HG03342 (cell line): ENCODE measurements around the gene PSME3IP1.
"Not testable (repeated sequence)": the region's sequence is repeated elsewhere in the genome, so short reads cannot be mapped to it uniquely, and the experiment has no call there.

Experiments
- ATAC-seq: cut with Tn5 transposase; IDR thresholded peaks from one replicate; pipeline ENCODE4 v1.9.1; 2021; ENCODE audit warnings: mild to moderate bottlenecking, moderate library complexity; ENCODE audit not compliant: unreplicated experiment

The PSME3IP1 gene

GRCh38 chr16:57125969-57126368 is 59.9 kb downstream of the PSME3IP1 start:
- ATAC-seq = no peak

DNA sequence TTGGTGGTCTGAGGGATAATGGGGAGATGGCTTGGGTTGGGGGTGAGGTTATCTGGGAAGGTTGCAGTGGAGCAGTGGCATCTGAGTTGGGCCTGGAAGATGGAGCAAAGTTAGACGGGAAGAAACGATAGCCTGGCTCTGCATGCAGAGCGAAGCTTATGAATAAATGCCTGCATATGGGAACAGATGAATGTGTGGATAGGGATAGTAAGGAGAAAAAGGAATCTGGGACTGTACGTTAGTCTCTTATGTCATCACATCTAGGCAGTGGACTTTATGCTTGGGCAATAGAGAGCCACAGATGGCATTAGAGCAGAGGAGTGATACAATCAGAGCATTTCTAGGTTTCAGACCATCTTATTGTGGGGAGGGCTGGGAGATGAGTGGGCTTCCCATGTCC is 60.5 kb downstream of the PSME3IP1 start:
- no peak for ATAC-seq

DNA sequence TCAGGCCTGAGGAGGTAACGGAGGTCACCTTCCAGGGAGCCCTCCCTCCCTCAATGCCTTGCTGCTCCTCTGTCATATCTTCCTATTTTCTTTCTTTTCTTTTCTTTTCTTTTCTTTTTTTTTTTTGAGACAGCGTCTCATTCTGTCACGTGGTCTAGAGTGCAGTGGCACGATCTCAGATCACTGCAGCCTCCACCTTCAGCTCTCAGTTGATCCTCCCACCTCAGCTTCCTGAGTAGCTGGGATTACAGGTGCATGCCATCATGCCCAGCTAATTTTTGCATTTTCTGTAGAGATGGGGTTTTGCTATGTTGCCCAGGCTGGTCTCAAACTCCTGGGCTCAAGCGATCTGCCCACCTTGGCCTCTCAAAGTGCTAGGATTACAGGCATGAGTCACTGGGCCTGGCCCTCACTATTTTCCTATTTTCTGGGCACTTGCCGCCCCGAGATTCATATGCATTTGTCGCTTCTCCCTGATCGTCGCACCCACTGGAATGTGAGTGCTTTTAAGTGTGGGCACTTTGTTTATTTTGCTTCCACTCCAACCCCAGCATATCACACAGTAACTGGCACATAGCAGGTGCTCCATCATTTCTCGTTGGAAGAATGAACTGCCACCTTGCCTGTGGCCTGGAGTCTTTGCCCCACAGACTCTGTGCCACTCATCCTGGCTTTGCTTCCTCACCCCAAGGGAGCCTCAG is 61.7 kb downstream of the PSME3IP1 start:
- no peak for ATAC-seq

DNA sequence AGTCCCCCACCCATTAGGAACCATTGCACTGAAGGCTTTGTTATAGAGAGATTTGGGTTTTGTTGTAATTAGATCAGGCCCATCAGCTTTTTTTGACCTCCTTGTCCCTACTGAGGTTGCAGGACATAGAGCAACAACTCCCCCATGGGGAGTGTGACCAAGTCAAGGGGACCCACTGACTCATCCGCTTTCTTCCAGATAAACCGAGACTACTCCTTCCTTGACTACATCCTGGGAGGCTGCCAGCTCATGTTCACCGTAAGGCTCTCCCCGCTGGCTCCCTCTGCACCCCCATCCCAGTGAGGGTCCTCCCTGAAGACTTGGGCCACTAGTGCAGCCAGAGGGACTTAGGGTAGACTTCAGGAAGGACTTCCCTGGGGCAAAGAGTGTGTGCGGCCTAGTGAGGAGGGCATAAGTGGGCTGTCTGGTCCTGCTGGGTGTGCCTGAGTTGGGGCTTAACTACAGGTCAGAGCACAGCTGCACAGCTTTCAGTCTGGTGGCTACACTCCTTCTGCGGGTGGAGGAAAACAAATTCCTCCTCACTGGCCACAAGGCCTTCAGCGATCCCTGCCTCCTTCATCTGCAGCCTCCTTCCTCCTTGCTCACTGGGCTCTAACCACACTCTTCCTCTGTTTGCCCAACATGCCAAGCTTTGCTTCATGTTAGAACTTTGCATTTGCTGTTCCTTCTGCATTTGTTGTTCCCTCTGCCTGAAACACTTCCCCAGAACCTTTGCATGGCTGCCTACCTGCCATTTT is 62.4 kb downstream of the PSME3IP1 start:
- ATAC-seq = no peak

DNA sequence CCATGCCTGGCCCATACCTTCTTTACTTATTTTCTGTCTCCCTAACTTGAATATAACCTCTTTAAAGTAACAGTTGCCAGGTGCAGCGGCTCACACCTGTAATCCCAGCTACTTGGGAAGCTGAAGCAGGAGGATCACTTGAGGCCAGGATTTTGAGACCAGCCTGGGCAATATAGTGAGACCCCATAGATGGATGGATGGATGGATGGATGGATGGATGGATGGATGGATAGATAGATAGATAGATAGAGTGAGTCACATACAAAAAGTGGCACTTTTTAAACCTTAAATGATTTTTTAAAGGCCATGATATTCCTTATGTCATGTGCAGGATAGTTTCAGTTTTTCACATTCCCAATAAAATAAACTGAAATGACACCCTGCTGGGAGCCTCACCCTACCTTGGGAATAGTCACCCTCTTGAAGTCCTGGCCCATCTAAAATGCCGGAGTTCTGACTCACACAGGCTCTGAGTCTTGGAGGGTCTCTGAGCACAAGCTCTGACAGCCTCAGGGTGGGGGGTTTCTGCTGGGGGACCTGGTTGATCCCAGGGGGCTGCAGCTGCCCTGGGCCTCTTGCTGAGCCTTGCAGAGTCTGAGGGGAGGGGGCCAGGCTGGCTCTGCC is 67.3 kb downstream of the PSME3IP1 start:
- ATAC-seq = no peak

GRCh38 chr16:57115514-57116182 is 70.2 kb downstream of the PSME3IP1 start:
- no peak for ATAC-seq

DNA sequence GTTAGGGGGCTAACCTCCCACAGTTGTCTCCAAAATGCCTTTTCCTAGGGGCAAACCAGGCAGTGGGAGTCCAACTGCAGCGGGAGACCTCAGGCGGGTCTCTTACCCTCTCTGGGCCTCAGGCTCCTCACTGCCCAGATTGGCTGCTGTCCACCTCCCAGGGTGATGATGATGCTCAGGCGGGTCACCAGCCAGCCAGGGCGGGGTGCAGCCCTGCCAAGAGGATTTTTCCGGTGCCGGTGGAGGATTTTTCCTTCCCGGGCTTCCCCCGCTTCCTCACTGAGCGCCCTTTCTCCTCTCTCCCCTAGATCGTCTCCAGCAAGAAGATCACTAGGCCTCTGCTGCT is 70.7 kb downstream of the PSME3IP1 start:
- ATAC-seq = no peak

DNA sequence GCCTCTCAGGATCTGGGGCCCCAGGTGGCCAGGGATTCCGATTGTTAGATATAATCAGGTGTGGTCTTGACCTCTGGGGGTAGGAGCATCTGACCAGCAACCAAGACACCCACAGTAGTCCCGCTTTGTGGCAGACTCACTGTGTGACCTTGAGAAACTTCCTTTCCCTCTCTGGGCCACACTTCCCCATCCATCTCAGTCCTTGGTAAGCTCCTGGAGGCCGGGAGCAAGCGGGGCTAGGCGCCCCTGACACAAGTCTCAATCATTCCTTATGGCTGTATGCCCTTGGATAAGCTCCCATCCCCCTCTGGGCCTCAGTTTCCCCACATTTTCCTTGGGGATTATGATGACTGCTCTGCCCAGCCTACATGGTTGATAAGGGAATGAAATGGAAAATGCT is 72.2 kb downstream of the PSME3IP1 start:
- no peak for ATAC-seq

DNA sequence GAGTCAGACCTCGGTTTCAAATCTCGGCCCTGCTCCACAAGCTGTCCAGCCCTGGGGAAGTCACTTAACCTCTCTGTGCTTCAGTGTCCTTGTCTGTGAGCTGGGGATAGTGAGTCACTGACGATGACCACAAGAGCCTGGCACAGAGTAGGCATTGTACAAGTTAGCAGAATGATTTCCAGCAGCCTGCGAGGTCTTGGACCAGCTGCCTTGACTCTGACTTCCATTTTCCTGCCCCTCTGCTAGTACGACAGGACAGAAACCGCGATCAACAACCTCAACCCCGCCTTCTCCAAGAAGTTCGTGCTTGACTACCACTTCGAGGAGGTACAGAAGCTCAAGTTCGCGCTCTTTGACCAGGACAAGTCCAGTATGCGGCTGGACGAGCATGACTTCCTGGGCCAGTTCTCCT is 72.8 kb downstream of the PSME3IP1 start:
- no peak for ATAC-seq

DNA sequence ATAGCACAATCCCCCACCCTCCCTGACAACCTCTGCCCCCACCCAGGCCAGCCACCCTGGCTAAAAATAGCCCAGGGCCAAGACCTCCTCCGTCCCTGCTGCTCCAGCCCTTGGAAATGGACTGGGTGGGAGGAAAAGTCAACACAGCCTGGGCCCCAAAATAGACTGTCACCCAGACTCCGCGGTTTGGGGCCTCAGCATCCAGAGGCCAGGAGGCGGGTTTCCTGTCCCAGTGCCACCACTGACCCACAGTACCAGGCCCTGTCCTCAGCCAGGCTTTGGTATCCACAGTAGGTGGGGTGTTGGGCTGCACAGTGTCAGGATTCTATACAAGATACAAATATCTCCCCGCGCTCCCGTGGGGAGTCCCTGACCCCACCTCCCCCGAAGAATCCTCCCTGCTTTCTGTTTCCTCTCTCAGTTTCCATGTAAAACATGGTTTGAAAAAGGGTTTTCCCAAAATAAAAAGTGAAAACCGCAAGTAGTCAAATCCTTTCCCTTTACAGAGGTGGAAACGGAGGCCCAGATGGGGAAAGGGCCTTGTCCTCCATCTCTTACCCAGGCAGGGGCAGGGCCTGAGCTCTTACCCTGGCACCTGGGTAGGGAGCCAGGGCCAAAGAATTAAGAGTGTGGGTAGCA is 73.3 kb downstream of the PSME3IP1 start:
- no peak for ATAC-seq

- ATAC-seq = no peak
Observed at GRCh38 chr16:57111420-57111819, 74.4 kb downstream of the PSME3IP1 start.

GRCh38 chr16:57110937-57111336 is 74.9 kb downstream of the PSME3IP1 start:
- no peak for ATAC-seq

DNA sequence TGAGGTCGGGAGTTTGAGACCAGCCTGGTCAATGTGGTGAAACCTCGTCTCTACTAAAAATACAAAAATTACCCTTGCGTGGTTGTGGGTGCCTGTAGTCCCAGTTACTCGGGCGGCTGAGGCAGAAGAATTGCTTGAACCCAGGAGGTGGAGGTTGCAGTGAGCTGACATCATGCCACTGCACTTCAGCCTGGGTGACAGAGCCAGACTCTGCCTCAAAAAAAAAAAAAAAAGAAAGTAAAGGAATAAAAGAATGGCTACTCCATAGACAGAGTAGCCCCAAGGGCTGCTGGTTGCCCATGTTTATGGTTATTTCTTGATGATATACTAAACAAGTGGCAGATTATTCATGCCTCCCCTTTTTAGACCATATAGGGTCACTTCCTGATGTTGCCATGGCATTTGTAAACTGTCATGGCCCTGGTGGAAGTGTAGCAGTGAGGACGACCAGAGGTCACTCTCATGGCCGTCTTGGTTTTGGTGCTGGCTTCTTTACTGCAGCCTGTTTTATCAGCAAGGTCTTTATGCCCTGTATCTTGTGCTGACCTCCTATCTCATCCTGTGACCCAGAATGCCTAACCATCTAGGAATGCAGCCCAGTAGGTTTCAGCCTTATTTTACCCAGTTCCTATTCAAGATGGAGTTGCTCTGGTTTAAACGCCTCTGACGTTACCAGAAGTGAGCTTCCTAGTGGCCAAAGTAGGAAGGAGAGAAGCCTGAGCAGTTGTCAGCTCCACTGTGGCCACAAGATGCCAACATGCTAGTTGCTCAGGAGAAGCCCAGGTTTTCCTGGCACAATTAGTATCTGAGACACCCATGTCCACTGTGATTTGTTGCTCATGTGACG is 76.4 kb downstream of the PSME3IP1 start:
- ATAC-seq = not testable (repeated sequence)

- ATAC-seq = no peak
Observed at GRCh38 chr16:57108432-57108831, 77.4 kb downstream of the PSME3IP1 start.

DNA sequence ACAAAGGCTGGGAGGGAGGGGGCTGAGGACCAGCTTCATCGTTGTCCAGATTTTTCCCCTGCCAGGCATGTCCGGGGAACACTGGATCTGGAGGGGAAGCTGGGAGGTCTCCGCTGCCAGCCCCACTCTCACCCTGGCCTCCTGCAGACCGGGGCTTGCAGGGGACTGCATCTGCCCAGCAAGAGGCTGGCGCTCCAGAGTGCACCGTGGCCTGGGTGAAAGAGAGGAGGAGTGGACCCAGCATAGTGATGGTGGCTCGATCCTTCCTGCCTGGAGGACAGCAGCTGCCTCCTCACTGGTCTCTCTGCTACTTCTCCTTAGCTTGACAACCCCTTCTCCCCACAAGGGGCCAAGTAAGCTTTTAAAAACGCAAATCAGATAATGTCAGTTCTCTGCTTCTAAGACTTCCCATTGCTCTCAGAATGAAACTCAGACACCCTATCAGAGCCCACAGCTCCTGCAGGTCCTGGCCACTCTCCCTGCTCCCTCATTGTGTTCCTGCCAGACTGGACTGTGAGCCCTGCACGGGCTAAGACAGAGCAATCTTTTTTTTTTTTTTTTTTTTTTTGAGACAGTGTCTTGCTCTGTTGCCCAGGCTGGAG is 78.4 kb downstream of the PSME3IP1 start:
- no peak for ATAC-seq

DNA sequence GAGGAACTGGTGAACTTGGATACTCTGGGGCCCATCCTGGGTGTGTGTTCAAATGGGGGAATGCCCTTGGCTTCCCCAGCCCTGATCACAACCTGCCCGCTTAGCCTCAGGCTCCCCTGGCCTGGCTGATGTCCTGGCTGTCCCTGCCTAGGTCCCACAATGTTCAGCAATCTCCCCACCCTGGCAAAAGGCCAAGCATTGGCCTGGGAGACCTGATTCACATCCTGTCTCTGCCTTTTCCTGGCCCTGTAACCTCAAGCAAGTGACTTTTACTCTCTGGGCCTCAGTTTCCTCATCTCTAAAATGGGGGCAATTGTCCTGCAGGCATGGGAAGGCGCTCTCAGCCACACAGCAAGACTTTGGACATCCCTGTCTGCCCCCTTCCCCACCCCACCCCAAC is 79.1 kb downstream of the PSME3IP1 start:
- ATAC-seq = no peak

DNA sequence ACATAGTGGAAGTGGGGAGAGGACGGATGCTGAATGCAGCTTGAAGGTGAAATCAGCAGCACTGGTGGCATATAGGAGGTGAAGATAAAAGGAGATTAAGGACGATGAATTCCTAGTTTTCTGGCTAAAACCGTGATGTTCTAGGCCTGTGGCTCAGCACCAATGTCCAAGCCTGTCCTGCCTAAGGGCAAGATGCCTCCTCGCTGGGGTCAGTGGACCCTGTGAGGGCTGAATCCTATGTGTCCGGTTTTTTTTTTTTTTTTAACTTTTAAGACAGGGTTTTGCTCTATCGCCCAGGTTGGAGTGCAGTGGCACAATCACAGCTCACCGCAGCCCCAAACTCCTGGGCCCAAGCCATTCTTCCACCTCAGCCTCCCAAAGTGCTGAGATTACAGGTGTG is 80.7 kb downstream of the PSME3IP1 start:
- no peak for ATAC-seq

DNA sequence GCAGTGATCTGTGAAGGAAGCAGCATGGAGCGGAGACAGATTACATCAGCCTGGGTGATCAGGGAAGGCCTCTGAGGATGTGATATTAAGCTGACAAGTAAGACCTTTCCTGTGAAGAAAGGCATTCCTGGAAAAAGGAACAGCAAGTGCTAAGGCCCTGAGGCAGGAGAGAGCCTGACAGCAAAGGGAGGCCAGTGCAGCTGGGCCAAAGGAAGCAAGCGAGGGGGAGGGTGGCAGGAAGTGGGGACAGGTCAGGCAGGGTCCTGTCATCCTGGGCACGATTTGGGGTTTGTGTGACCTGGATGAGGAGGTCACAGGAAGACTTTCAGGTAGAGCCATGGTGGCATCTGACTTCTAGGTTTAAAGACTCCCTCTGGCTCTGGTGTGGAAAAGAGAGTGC is 81.1 kb downstream of the PSME3IP1 start:
- ATAC-seq = no peak

- ATAC-seq = no peak
Observed at GRCh38 chr16:57102888-57103851, 82.7 kb downstream of the PSME3IP1 start.
